ENCODE data around the gene CANX.

DNA sequence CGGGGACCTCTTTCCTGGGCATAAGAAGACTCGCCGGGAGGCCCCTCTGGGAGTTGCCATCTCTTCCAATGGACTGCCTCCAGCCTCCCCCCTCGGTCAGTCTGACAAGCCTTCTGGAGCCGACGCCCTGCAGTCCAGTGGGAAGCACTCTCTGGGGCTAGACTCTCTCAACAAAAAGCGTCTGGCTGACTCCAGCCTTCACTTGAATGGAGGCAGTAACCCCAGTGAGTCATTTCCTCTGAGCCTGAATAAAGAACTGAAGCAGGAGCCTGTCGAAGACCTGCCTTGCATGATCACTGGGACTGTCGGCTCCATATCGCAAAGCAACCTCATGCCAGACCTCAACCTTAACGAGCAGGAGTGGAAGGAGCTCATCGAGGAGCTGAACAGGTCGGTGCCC lies 66.6 kb downstream of the CANX start:
- TF ChIP-seq EZH2 (IDR thresholded peaks at IDR 0.05) (no peak), POLR2AphosphoS5 (IDR thresholded peaks at IDR 0.05; ENCODE audit: borderline replicate concordance, low read depth, low read length) (no peak), FOXP2 (optimal IDR thresholded peaks at IDR 0.05; ENCODE audit: control extremely low read depth, extremely low read length, insufficient read depth) (no peak)

All from SK-N-MC (cell line).